Activated T-cell treated with anti-CD3 and anti-CD28 coated beads, Interleukin-2, amount 50 U/mL, for 4 hours (primary cell): ENCODE measurements around the gene CMIP. TPM values are rescaled to one million over a fixed set of nuclear protein-coding genes. Genes with fewer than 3 reads are reported as not detected.

Experiments
- ATAC-seq, 2 donors: fragments of 200-7000 bp; cut with Tn5 transposase; one replicate each; pipeline ENCODE4 v1.10.0; 2021
- DNase-seq: peaks from one replicate; pipeline ENCODE4 v3.0.0-alpha.2; 2020
- H3K27me3 Mint-ChIP-seq: one replicate; pipeline ENCODE4 v1.8.0; 2021; ENCODE audit warnings: low read depth, mixed read lengths
- H3K36me3 Mint-ChIP-seq: one replicate; pipeline ENCODE4 v1.8.0; 2022; ENCODE audit warnings: mixed read lengths; ENCODE audit not compliant: insufficient read depth
- H3K4me1 Mint-ChIP-seq: one replicate; pipeline ENCODE4 v1.8.0; 2021; ENCODE audit warnings: low read depth, mixed read lengths
- H3K4me3 Mint-ChIP-seq: one replicate; pipeline ENCODE4 v1.8.0; 2021; ENCODE audit warnings: mild to moderate bottlenecking, moderate library complexity, mixed read lengths
- H3K9me3 Mint-ChIP-seq: one replicate; pipeline ENCODE4 v1.8.0; 2021; ENCODE audit warnings: mixed read lengths
- total RNA-seq, 3 donors: library from RNA; stranded (reverse); gene quantifications; one replicate each; pipeline ENCODE4 v1.2.1, GENCODE V29; 2021

CMIP gene
- total RNA-seq, 3 donors from 2014 or later, result 20.8 to 23.5 (median 21.9) TPM

- Mint-ChIP-seq H3K36me3 (peaks cover 3% of the 10 kb centered on the region), H3K4me1 (peaks cover 37% of the 10 kb centered on the region), H3K9me3 (no peaks in the 10 kb centered on the region), H3K27me3 (no peaks in the 10 kb centered on the region), H3K4me3 (no peak overlapping the region)
- ATAC-seq (no peak), DNase-seq (no peak)
These were observed 48.6 kb downstream of the CMIP start for GRCh38 chr16:81492965-81493754.

- Mint-ChIP-seq H3K4me1 (peaks cover 36% of the 10 kb centered on the region), H3K9me3 (no peaks in the 10 kb centered on the region), H3K4me3 (no peak overlapping the region), H3K36me3 (peaks cover 1% of the 10 kb centered on the region), H3K27me3 (no peaks in the 10 kb centered on the region)
- DNase-seq, result peak; percentile 44
- ATAC-seq, result peak; percentile 80 to 91
These were observed 49.3 kb downstream of the CMIP start for GRCh38 chr16:81493755-81494433.

GRCh38 chr16:81494434-81494806 lies 49.8 kb downstream of the CMIP start:
- no peak overlapping the region for H3K4me3 Mint-ChIP-seq
- H3K36me3 Mint-ChIP-seq, result peaks cover 1% of the 10 kb centered on the region
- no peaks in the 10 kb centered on the region for H3K9me3 Mint-ChIP-seq
- ATAC-seq (no peak), DNase-seq (no peak)
- peaks cover 38% of the 10 kb centered on the region for H3K4me1 Mint-ChIP-seq
- H3K27me3 Mint-ChIP-seq, result no peaks in the 10 kb centered on the region

GRCh38 chr16:81494888-81495287 lies 50.3 kb downstream of the CMIP start:
- no peaks in the 10 kb centered on the region for H3K27me3 Mint-ChIP-seq
- peaks cover 39% of the 10 kb centered on the region for H3K4me1 Mint-ChIP-seq
- H3K9me3 Mint-ChIP-seq, result no peaks in the 10 kb centered on the region
- no peak overlapping the region for H3K4me3 Mint-ChIP-seq
- H3K36me3 Mint-ChIP-seq, result peaks cover 1% of the 10 kb centered on the region
- ATAC-seq (no peak), DNase-seq (no peak)

GRCh38 chr16:81495321-81496234 lies 51.0 kb downstream of the CMIP start:
- Mint-ChIP-seq H3K27me3 (no peaks in the 10 kb centered on the region), H3K36me3 (peaks cover 1% of the 10 kb centered on the region), H3K4me1 (peaks cover 43% of the 10 kb centered on the region), H3K4me3 (no peak overlapping the region), H3K9me3 (no peaks in the 10 kb centered on the region)
- no peak for ATAC-seq
- DNase-seq, result no peak

- Mint-ChIP-seq H3K4me1 (peaks cover 50% of the 10 kb centered on the region), H3K4me3 (no peak overlapping the region), H3K9me3 (no peaks in the 10 kb centered on the region), H3K27me3 (no peaks in the 10 kb centered on the region), H3K36me3 (peaks cover 1% of the 10 kb centered on the region)
- DNase-seq, result no peak
- no peak for ATAC-seq
These were observed 51.7 kb downstream of the CMIP start for GRCh38 chr16:81496321-81496720.

- H3K27me3 Mint-ChIP-seq, result no peaks in the 10 kb centered on the region
- DNase-seq (no peak), ATAC-seq (no peak)
- H3K36me3 Mint-ChIP-seq, result peaks cover 1% of the 10 kb centered on the region
- no peak overlapping the region for H3K4me3 Mint-ChIP-seq
- H3K4me1 Mint-ChIP-seq, result peaks cover 52% of the 10 kb centered on the region
- no peaks in the 10 kb centered on the region for H3K9me3 Mint-ChIP-seq
These were observed 52.1 kb downstream of the CMIP start for GRCh38 chr16:81496742-81497141.

GRCh38 chr16:81497690-81498089 lies 53.1 kb downstream of the CMIP start:
- Mint-ChIP-seq H3K9me3 (no peaks in the 10 kb centered on the region), H3K27me3 (no peaks in the 10 kb centered on the region), H3K4me1 (peaks cover 55% of the 10 kb centered on the region), H3K4me3 (no peak overlapping the region), H3K36me3 (peaks cover 1% of the 10 kb centered on the region)
- DNase-seq, result no peak
- peak; percentile 30 to 32 for ATAC-seq

- H3K4me3 Mint-ChIP-seq, result no peak overlapping the region
- no peak for ATAC-seq
- no peaks in the 10 kb centered on the region for H3K9me3 Mint-ChIP-seq
These were observed 53.7 kb downstream of the CMIP start for GRCh38 chr16:81498351-81498750.

GRCh38 chr16:81499576-81500380 lies 55.2 kb downstream of the CMIP start:
- no peaks in the 10 kb centered on the region for H3K9me3 Mint-ChIP-seq
- H3K36me3 Mint-ChIP-seq, result peaks cover 1% of the 10 kb centered on the region
- H3K27me3 Mint-ChIP-seq, result no peaks in the 10 kb centered on the region
- DNase-seq (no peak), ATAC-seq (no peak)
- H3K4me1 Mint-ChIP-seq, result peaks cover 49% of the 10 kb centered on the region
- no peak overlapping the region for H3K4me3 Mint-ChIP-seq

More at GRCh38 chr16:81498351-81498750, 53.7 kb downstream of the CMIP start:
- peaks cover 1% of the 10 kb centered on the region for H3K36me3 Mint-ChIP-seq
- H3K4me1 Mint-ChIP-seq, result peaks cover 53% of the 10 kb centered on the region
- H3K27me3 Mint-ChIP-seq, result no peaks in the 10 kb centered on the region
- no peak for DNase-seq

GRCh38 chr16:81500833-81501521 lies 56.4 kb downstream of the CMIP start:
- H3K36me3 Mint-ChIP-seq, result peaks cover 1% of the 10 kb centered on the region
- H3K4me1 Mint-ChIP-seq, result peaks cover 48% of the 10 kb centered on the region
- no peak overlapping the region for H3K4me3 Mint-ChIP-seq

GRCh38 chr16:81502396-81503070 lies 57.9 kb downstream of the CMIP start:
- H3K27me3 Mint-ChIP-seq, result no peaks in the 10 kb centered on the region
- H3K9me3 Mint-ChIP-seq, result no peaks in the 10 kb centered on the region
- ATAC-seq (no peak), DNase-seq (no peak)
- no peaks in the 10 kb centered on the region for H3K36me3 Mint-ChIP-seq
- no peak overlapping the region for H3K4me3 Mint-ChIP-seq
- H3K4me1 Mint-ChIP-seq, result peaks cover 44% of the 10 kb centered on the region

More at GRCh38 chr16:81500833-81501521, 56.4 kb downstream of the CMIP start:
- H3K27me3 Mint-ChIP-seq, result no peaks in the 10 kb centered on the region
- ATAC-seq, result no peak
- H3K9me3 Mint-ChIP-seq, result no peaks in the 10 kb centered on the region
- DNase-seq, result no peak
